Neural cell (in vitro differentiated cells): Measurements from ENCODE around the gene DCC. TPM values are rescaled to one million over a fixed set of nuclear protein-coding genes. Genes with fewer than 3 reads are reported as not detected.

ENCODE experiments used
- H2AFZ ChIP-seq: fragments of 200-600, 300-800 bp; sonication (generic), shearing (Covaris generic); 2 replicates; pipeline ENCODE4 v1.6.0; 2014; ENCODE audit warnings: low read depth, mild to moderate bottlenecking, antibody characterized with exemption, low read length, moderate library complexity
- H3F3A ChIP-seq: fragments of 200-600 bp; shearing (Covaris generic); 2 replicates; pipeline ENCODE4 v1.6.1; 2016; ENCODE audit warnings: mild to moderate bottlenecking, moderate library complexity, mixed read lengths, antibody characterized with exemption, low read length; ENCODE audit not compliant: insufficient read depth, poor library complexity, severe bottlenecking
- H3K27ac ChIP-seq: fragments of 200-600, 300-800 bp; sonication (generic), shearing (Covaris generic); 2 replicates; pipeline ENCODE4 v1.5.1; 2014; ENCODE audit warnings: mild to moderate bottlenecking, low read length, moderate library complexity
- H3K27me3 ChIP-seq: fragments of 300-800, 200-600 bp; sonication (generic), shearing (Covaris generic); 2 replicates; pipeline ENCODE4 v1.6.0; 2014; ENCODE audit warnings: mild to moderate bottlenecking, low read depth, low read length, moderate library complexity; ENCODE audit not compliant: insufficient read depth
- H3K36me3 ChIP-seq: fragments of 300-800, 200-600 bp; sonication (generic), shearing (Covaris generic); 2 replicates; pipeline ENCODE4 v1.5.1; 2014; ENCODE audit warnings: mild to moderate bottlenecking, antibody characterized with exemption, low read length, moderate library complexity; ENCODE audit not compliant: insufficient read depth
- H3K4me2 ChIP-seq: fragments of 300-800, 200-600 bp; sonication (generic), shearing (Covaris generic); 2 replicates; pipeline ENCODE4 v1.6.0; 2014; ENCODE audit warnings: mild to moderate bottlenecking, low read length
- H3K4me3 ChIP-seq: fragments of 300-800, 200-600 bp; sonication (generic), shearing (Covaris generic); 2 replicates; pipeline ENCODE4 v1.5.1; 2014; ENCODE audit warnings: mild to moderate bottlenecking, low read length, moderate library complexity
- H3K79me2 ChIP-seq: fragments of 200-600 bp; shearing (Covaris generic); replicated peaks from 2 replicates; pipeline ENCODE4 v1.6.0; 2014; ENCODE audit warnings: mild to moderate bottlenecking, low read length, moderate library complexity; ENCODE audit not compliant: insufficient read depth
- H3K9ac ChIP-seq: fragments of 300-800, 200-600 bp; sonication (generic), shearing (Covaris generic); 2 replicates; pipeline ENCODE4 v1.6.1; 2016; ENCODE audit warnings: mild to moderate bottlenecking, low read length, mixed read lengths
- H3K9me2 ChIP-seq: fragments of 200-600 bp; shearing (Covaris generic); 2 replicates; pipeline ENCODE4 v1.6.1; 2016; ENCODE audit warnings: mild to moderate bottlenecking, low read length, mixed read lengths; ENCODE audit not compliant: insufficient read depth
- H3K9me3 ChIP-seq: fragments of 200-600, 300-800 bp; sonication (generic), shearing (Covaris generic); 2 replicates; pipeline ENCODE4 v1.6.1; 2016; ENCODE audit warnings: mild to moderate bottlenecking, mixed run types, low read length, moderate library complexity, mixed read lengths
- H4K20me1 ChIP-seq: fragments of 200-600 bp; shearing (Covaris generic); 2 replicates; pipeline ENCODE4 v1.6.1; 2016; ENCODE audit warnings: mild to moderate bottlenecking, mixed run types; ENCODE audit not compliant: insufficient read depth
- EP300 ChIP-seq: fragments of 450-650 bp; conservative IDR thresholded peaks from 2 replicates; pipeline ENCODE4 v1.6.1; 2014; ENCODE audit warnings: antibody characterized with exemption, mild to moderate bottlenecking, moderate library complexity; ENCODE audit not compliant: poor library complexity, severe bottlenecking
- EZH2 ChIP-seq: fragments of 200-600, 300-800 bp; shearing (Covaris generic), sonication (generic); IDR thresholded peaks from 2 replicates; pipeline ENCODE4 v1.6.1; 2014; ENCODE audit warnings: antibody characterized with exemption, low read length, borderline replicate concordance, mild to moderate bottlenecking; ENCODE audit not compliant: insufficient read depth, poor library complexity, severe bottlenecking
- MXI1 ChIP-seq: fragments of 450-650 bp; conservative IDR thresholded peaks from 2 replicates; pipeline ENCODE4 v1.6.1; 2014; ENCODE audit warnings: antibody characterized with exemption, mild to moderate bottlenecking; ENCODE audit not compliant: poor library complexity, severe bottlenecking
- POLR2AphosphoS5 ChIP-seq: IDR thresholded peaks from 2 replicates; pipeline ENCODE4 v1.6.1; 2012
- RAD21 ChIP-seq: fragments of 450-650 bp; conservative IDR thresholded peaks from 2 replicates; pipeline ENCODE4 v1.6.1; 2014; ENCODE audit warnings: antibody characterized with exemption, mild to moderate bottlenecking, moderate library complexity
- SMC3 ChIP-seq: fragments of 450-650 bp; conservative IDR thresholded peaks from 2 replicates; pipeline ENCODE4 v1.6.1; 2014; ENCODE audit warnings: antibody characterized with exemption, mild to moderate bottlenecking, moderate library complexity; ENCODE audit not compliant: poor library complexity
- TAF1 ChIP-seq: IDR thresholded peaks from 2 replicates; pipeline ENCODE4 v1.6.1; 2012; ENCODE audit warnings: low read depth
- polyA plus RNA-seq: library from polyadenylated mRNA; depleted of rRNA; stranded (reverse); fragments of >200 nt; gene quantifications from 2 replicates; pipeline ENCODE4 v1.2.3, GENCODE V29; 2014
- TF ChIP-seq, protein P1 (sequence below): fragments of 450-650 bp; IDR thresholded peaks from 2 replicates; pipeline ENCODE4 v1.5.1; 2014; ENCODE audit warnings: antibody characterized with exemption, mild to moderate bottlenecking, moderate library complexity; ENCODE audit not compliant: poor library complexity, severe bottlenecking
- TF ChIP-seq, protein P2 (sequence below): IDR thresholded peaks from 2 replicates; pipeline ENCODE4 v1.6.1; 2012; ENCODE audit warnings: borderline replicate concordance

The DCC gene
- polyA plus RNA-seq, 1 donor from 2014 or later, result 40.7 TPM

DNA sequence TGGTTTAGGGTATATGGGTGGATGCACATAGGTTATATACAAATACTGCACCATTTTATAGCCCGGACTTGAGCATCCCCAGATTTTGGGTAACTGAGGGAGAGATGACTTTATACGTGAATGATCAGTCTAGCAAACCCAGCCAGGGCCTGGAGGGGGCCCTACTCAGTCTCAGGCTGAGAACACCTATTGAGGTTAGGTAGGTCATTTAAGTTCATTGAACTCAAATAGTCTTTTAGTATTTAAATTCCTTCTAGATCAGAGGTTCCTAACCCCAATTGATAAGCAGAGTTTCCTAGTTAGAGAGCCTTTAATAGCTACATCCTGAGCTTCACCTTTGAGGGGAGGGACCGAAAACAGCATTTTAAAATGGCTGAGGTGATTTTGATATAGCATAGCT lies 487.0 kb downstream of the DCC start:
- H3K79me2 ChIP-seq, result no peaks in the 10 kb centered on the region
- H3K4me3 ChIP-seq, result no peak overlapping the region
- H3K9me3 ChIP-seq, result no peaks in the 10 kb centered on the region
- no peaks in the 10 kb centered on the region for H3K27me3 ChIP-seq
- no peak for TF ChIP-seq SMC3
- no peak for TF ChIP-seq POLR2AphosphoS5
- TF ChIP-seq MXI1, result no peak
- TF ChIP-seq TAF1, result no peak
- TF ChIP-seq, protein P1, sequence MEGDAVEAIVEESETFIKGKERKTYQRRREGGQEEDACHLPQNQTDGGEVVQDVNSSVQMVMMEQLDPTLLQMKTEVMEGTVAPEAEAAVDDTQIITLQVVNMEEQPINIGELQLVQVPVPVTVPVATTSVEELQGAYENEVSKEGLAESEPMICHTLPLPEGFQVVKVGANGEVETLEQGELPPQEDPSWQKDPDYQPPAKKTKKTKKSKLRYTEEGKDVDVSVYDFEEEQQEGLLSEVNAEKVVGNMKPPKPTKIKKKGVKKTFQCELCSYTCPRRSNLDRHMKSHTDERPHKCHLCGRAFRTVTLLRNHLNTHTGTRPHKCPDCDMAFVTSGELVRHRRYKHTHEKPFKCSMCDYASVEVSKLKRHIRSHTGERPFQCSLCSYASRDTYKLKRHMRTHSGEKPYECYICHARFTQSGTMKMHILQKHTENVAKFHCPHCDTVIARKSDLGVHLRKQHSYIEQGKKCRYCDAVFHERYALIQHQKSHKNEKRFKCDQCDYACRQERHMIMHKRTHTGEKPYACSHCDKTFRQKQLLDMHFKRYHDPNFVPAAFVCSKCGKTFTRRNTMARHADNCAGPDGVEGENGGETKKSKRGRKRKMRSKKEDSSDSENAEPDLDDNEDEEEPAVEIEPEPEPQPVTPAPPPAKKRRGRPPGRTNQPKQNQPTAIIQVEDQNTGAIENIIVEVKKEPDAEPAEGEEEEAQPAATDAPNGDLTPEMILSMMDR, result no peak
- TF ChIP-seq RAD21, result no peak
- no peak for TF ChIP-seq EZH2
- no peak for TF ChIP-seq EP300
- TF ChIP-seq, protein P2, sequence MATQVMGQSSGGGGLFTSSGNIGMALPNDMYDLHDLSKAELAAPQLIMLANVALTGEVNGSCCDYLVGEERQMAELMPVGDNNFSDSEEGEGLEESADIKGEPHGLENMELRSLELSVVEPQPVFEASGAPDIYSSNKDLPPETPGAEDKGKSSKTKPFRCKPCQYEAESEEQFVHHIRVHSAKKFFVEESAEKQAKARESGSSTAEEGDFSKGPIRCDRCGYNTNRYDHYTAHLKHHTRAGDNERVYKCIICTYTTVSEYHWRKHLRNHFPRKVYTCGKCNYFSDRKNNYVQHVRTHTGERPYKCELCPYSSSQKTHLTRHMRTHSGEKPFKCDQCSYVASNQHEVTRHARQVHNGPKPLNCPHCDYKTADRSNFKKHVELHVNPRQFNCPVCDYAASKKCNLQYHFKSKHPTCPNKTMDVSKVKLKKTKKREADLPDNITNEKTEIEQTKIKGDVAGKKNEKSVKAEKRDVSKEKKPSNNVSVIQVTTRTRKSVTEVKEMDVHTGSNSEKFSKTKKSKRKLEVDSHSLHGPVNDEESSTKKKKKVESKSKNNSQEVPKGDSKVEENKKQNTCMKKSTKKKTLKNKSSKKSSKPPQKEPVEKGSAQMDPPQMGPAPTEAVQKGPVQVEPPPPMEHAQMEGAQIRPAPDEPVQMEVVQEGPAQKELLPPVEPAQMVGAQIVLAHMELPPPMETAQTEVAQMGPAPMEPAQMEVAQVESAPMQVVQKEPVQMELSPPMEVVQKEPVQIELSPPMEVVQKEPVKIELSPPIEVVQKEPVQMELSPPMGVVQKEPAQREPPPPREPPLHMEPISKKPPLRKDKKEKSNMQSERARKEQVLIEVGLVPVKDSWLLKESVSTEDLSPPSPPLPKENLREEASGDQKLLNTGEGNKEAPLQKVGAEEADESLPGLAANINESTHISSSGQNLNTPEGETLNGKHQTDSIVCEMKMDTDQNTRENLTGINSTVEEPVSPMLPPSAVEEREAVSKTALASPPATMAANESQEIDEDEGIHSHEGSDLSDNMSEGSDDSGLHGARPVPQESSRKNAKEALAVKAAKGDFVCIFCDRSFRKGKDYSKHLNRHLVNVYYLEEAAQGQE, result no peak
- H4K20me1 ChIP-seq, result no peaks in the 10 kb centered on the region
- no peak overlapping the region for H2AFZ ChIP-seq
- no peak overlapping the region for H3K27ac ChIP-seq
- H3K9ac ChIP-seq, result no peak overlapping the region
- no peak overlapping the region for H3K4me2 ChIP-seq
- H3K9me2 ChIP-seq, result no peaks in the 10 kb centered on the region
- H3K36me3 ChIP-seq, result no peaks in the 10 kb centered on the region
- no peaks in the 10 kb centered on the region for H3F3A ChIP-seq

DNA sequence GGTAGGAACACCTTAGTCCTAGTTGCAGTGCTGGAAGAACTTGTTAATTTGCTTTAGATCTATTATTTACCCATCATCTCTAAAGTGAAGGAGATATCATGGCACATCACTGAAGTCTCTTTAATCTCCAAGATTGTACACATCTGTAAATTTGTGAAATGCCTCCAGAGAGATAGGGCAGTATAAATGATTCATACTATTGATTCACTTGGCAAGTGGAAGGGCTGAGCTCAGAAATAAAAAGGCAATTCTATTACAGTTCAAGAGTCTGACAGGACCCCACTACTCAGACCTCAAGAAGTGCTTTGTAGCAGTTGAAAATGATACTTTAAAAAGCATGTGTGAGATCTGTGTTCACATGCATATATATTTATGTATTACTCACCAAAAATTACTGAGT lies 489.3 kb downstream of the DCC start:
- no peaks in the 10 kb centered on the region for H3F3A ChIP-seq
- H2AFZ ChIP-seq, result no peak overlapping the region
- H4K20me1 ChIP-seq, result no peaks in the 10 kb centered on the region
- no peak overlapping the region for H3K4me3 ChIP-seq
- H3K27me3 ChIP-seq, result no peaks in the 10 kb centered on the region
- H3K27ac ChIP-seq, result no peak overlapping the region
- H3K4me2 ChIP-seq, result no peak overlapping the region
- H3K79me2 ChIP-seq, result peaks cover 3% of the 10 kb centered on the region
- TF ChIP-seq POLR2AphosphoS5 (no peak), TAF1 (no peak), EZH2 (no peak), RAD21 (no peak), MXI1 (no peak), SMC3 (no peak), EP300 (no peak)
- TF ChIP-seq, protein P2, result no peak
- TF ChIP-seq, protein P1, result no peak
- no peaks in the 10 kb centered on the region for H3K9me2 ChIP-seq
- no peak overlapping the region for H3K9ac ChIP-seq
- H3K9me3 ChIP-seq, result no peaks in the 10 kb centered on the region
- H3K36me3 ChIP-seq, result no peaks in the 10 kb centered on the region
